Renal cortex interstitium (tissue), 11 donors: Measurements from ENCODE around the gene ZNF195. TPM values are rescaled to one million over a fixed set of nuclear protein-coding genes. Genes with fewer than 3 reads are reported as not detected.
"Not testable (repeated sequence)": the region's sequence is repeated elsewhere in the genome, so short reads cannot be mapped to it uniquely, and the experiment has no call there.

ENCODE experiments used
- DNase-seq, 11 donors: peaks; one replicate each; pipeline ENCODE4 v3.0.0-alpha.2; 2013; ENCODE audit warnings: low read depth in 9 of 11, low spot score in 4 of 11; ENCODE audit errors: extremely low read depth in 1 of 11
- polyA plus RNA-seq, 3 donors: library from polyadenylated mRNA; unstranded; fragments of 120-200 nt; gene quantifications; one replicate each; pipeline ENCODE4 v1.2.1, GENCODE V29; 2013; ENCODE audit not compliant: insufficient read length in 3 of 3

The ZNF195 gene
- polyA plus RNA-seq, 3 donors: 30.4 to 42.0 (median 38.3) TPM

GRCh38 chr11:3331078-3331477 is 47.9 kb downstream of the ZNF195 start:
- DNase-seq: not testable (repeated sequence)

GRCh38 chr11:3330064-3330463 is 48.9 kb downstream of the ZNF195 start:
- DNase-seq: not testable (repeated sequence)

- DNase-seq: not testable (repeated sequence)
Measured at GRCh38 chr11:3328503-3328902, 50.4 kb downstream of the ZNF195 start.

GRCh38 chr11:3326450-3326849 is 52.5 kb downstream of the ZNF195 start:
- DNase-seq: not testable (repeated sequence)

GRCh38 chr11:3324724-3325123 is 54.2 kb downstream of the ZNF195 start:
- DNase-seq: not testable (repeated sequence)

Other genes with a start within 250 kb of the ZNF195 start
- 10 to 100 TPM; 17.8 to 26.2 (median 21.2) TPM for gene OSBPL5, start 213.8 kb downstream of the ZNF195 start, polyA plus RNA-seq
- not detected for gene MRGPRG, start 160.3 kb downstream of the ZNF195 start, polyA plus RNA-seq
- not detected for gene MRGPRE, start 146.7 kb downstream of the ZNF195 start, polyA plus RNA-seq